Suprapubic skin (tissue), 4 donors: Measurements from ENCODE around the gene ATG2B.

Experiments
- EP300 ChIP-seq: sonication (generic); formaldehyde crosslinking; IDR thresholded peaks from one replicate; pipeline ENCODE4 v1.6.1; 2017; ENCODE audit warnings: antibody characterized with exemption
- POLR2A ChIP-seq, 2 donors: fragments of 450-650 bp; IDR thresholded peaks; one replicate each; pipeline ENCODE4 v1.6.1; 2017; ENCODE audit warnings: antibody characterized with exemption in 2 of 2, mild to moderate bottlenecking in 2 of 2, moderate library complexity in 2 of 2
- POLR2AphosphoS5 ChIP-seq, 3 donors: sonication (generic); formaldehyde crosslinking; IDR thresholded peaks; one replicate each; pipeline ENCODE4 v1.6.1; 2017; ENCODE audit warnings: antibody characterized with exemption in 3 of 3
- TF ChIP-seq, protein P1 (sequence below), 2 donors: fragments of 200-600 bp in 1 of 2; fragments of 450-650 bp in 1 of 2; sonication (generic) in 1 of 2; IDR thresholded peaks; one replicate each; pipeline ENCODE4 v1.5.1; 2016 to 2019; ENCODE audit warnings: antibody characterized with exemption in 2 of 2, mild to moderate bottlenecking in 1 of 2, moderate library complexity in 1 of 2

DNA sequence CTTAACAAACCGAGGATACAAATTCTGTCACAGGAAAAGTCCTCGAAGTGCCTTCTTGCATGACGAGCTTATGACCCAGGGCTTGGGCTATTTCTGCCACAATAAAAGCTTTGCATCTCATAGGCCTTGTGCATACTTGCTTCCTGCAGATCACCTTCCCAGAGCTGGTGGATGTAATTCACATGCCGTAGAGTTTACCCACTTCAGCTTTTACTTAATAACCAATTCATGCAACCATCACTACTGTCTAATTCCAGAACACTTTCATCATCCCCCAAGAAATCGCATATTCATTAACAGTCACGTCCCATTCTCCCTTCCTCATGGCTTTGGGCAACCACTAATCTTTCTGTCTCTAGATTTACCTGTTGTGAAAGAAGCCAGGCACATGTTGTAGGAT lies 116.1 kb downstream of the ATG2B start:
- TF ChIP-seq, protein P1, sequence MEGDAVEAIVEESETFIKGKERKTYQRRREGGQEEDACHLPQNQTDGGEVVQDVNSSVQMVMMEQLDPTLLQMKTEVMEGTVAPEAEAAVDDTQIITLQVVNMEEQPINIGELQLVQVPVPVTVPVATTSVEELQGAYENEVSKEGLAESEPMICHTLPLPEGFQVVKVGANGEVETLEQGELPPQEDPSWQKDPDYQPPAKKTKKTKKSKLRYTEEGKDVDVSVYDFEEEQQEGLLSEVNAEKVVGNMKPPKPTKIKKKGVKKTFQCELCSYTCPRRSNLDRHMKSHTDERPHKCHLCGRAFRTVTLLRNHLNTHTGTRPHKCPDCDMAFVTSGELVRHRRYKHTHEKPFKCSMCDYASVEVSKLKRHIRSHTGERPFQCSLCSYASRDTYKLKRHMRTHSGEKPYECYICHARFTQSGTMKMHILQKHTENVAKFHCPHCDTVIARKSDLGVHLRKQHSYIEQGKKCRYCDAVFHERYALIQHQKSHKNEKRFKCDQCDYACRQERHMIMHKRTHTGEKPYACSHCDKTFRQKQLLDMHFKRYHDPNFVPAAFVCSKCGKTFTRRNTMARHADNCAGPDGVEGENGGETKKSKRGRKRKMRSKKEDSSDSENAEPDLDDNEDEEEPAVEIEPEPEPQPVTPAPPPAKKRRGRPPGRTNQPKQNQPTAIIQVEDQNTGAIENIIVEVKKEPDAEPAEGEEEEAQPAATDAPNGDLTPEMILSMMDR (IDR thresholded peaks at IDR 0.05): no peak
- TF ChIP-seq POLR2AphosphoS5 (IDR thresholded peaks at IDR 0.05): no peak
- no peak for TF ChIP-seq POLR2A (IDR thresholded peaks at IDR 0.05)
- TF ChIP-seq EP300: no peak
